ENCODE data around the gene INCENP.

The INCENP gene

GRCh38 chr11:62141111-62142042, 17.6 kb downstream of the INCENP start:
- Histone ChIP-seq H3K9ac (ENCODE audit: low read depth in 1 of 2, low read length in 2 of 2) (no peak overlapping the region), H3K36me3 (ENCODE audit: control insufficient read depth in 1 of 2, insufficient read depth in 2 of 2, low read length in 2 of 2) (peaks cover 25 to 86% of the 10 kb centered on the region in 2 donors), H3K4me1 (ENCODE audit: control insufficient read depth in 1 of 2, insufficient read depth in 2 of 2, low read length in 2 of 2) (no peaks in the 10 kb centered on the region), H3K9me3 (ENCODE audit: control insufficient read depth in 1 of 2, low read length in 2 of 2) (no peaks in the 10 kb centered on the region), H3K4me3 (ENCODE audit: low read depth in 1 of 2, low read length in 2 of 2) (no peak overlapping the region), H3K27me3 (ENCODE audit: control insufficient read depth in 1 of 2, insufficient read depth in 2 of 2, low read length in 2 of 2) (no peaks in the 10 kb centered on the region), H3K27ac (ENCODE audit: low read depth, low read length) (no peak overlapping the region)

GRCh38 chr11:62142043-62142375, 18.2 kb downstream of the INCENP start:
- no peak overlapping the region for H3K4me3 ChIP-seq (ENCODE audit: low read depth in 1 of 2, low read length in 2 of 2)
- H3K9ac ChIP-seq (ENCODE audit: low read depth in 1 of 2, low read length in 2 of 2) = no peak overlapping the region
- H3K9me3 ChIP-seq (ENCODE audit: control insufficient read depth in 1 of 2, low read length in 2 of 2) = no peaks in the 10 kb centered on the region
- H3K36me3 ChIP-seq (ENCODE audit: control insufficient read depth in 1 of 2, insufficient read depth in 2 of 2, low read length in 2 of 2) = peaks cover 28 to 91% of the 10 kb centered on the region in 2 donors
- no peaks in the 10 kb centered on the region for H3K4me1 ChIP-seq (ENCODE audit: control insufficient read depth in 1 of 2, insufficient read depth in 2 of 2, low read length in 2 of 2)
- no peaks in the 10 kb centered on the region for H3K27me3 ChIP-seq (ENCODE audit: control insufficient read depth in 1 of 2, insufficient read depth in 2 of 2, low read length in 2 of 2)
- H3K27ac ChIP-seq (ENCODE audit: low read depth, low read length) = no peak overlapping the region

- Histone ChIP-seq H3K27ac (ENCODE audit: low read depth, low read length) (no peak overlapping the region), H3K27me3 (ENCODE audit: control insufficient read depth in 1 of 2, insufficient read depth in 2 of 2, low read length in 2 of 2) (no peaks in the 10 kb centered on the region), H3K9ac (ENCODE audit: low read depth in 1 of 2, low read length in 2 of 2) (no peak overlapping the region), H3K36me3 (ENCODE audit: control insufficient read depth in 1 of 2, insufficient read depth in 2 of 2, low read length in 2 of 2) (peaks cover 32 to 93% of the 10 kb centered on the region in 2 donors), H3K9me3 (ENCODE audit: control insufficient read depth in 1 of 2, low read length in 2 of 2) (no peaks in the 10 kb centered on the region), H3K4me1 (ENCODE audit: control insufficient read depth in 1 of 2, insufficient read depth in 2 of 2, low read length in 2 of 2) (no peaks in the 10 kb centered on the region), H3K4me3 (ENCODE audit: low read depth in 1 of 2, low read length in 2 of 2) (no peak overlapping the region)
These were observed 19.1 kb downstream of the INCENP start for GRCh38 chr11:62142921-62143320.

- Histone ChIP-seq H3K27me3 (ENCODE audit: control insufficient read depth in 1 of 2, insufficient read depth in 2 of 2, low read length in 2 of 2) (no peaks in the 10 kb centered on the region), H3K4me1 (ENCODE audit: control insufficient read depth in 1 of 2, insufficient read depth in 2 of 2, low read length in 2 of 2) (no peaks in the 10 kb centered on the region), H3K9me3 (ENCODE audit: control insufficient read depth in 1 of 2, low read length in 2 of 2) (no peaks in the 10 kb centered on the region), H3K36me3 (ENCODE audit: control insufficient read depth in 1 of 2, insufficient read depth in 2 of 2, low read length in 2 of 2) (peaks cover 32 to 94% of the 10 kb centered on the region in 2 donors), H3K4me3 (ENCODE audit: low read depth in 1 of 2, low read length in 2 of 2) (no peak overlapping the region), H3K27ac (ENCODE audit: low read depth, low read length) (no peak overlapping the region), H3K9ac (ENCODE audit: low read depth in 1 of 2, low read length in 2 of 2) (no peak overlapping the region)
These were observed 19.9 kb downstream of the INCENP start for GRCh38 chr11:62143727-62144126.

- no peak overlapping the region for H3K9ac ChIP-seq (ENCODE audit: low read depth in 1 of 2, low read length in 2 of 2)
These were observed 20.9 kb downstream of the INCENP start for GRCh38 chr11:62144641-62145255.

GRCh38 chr11:62145261-62145871, 21.6 kb downstream of the INCENP start:
- Histone ChIP-seq H3K4me3 (ENCODE audit: low read depth in 1 of 2, low read length in 2 of 2) (no peak overlapping the region), H3K27me3 (ENCODE audit: control insufficient read depth in 1 of 2, insufficient read depth in 2 of 2, low read length in 2 of 2) (no peaks in the 10 kb centered on the region), H3K9ac (ENCODE audit: low read depth in 1 of 2, low read length in 2 of 2) (no peak overlapping the region), H3K4me1 (ENCODE audit: control insufficient read depth in 1 of 2, insufficient read depth in 2 of 2, low read length in 2 of 2) (no peaks in the 10 kb centered on the region), H3K36me3 (ENCODE audit: control insufficient read depth in 1 of 2, insufficient read depth in 2 of 2, low read length in 2 of 2) (peaks cover 23 to 93% of the 10 kb centered on the region in 2 donors), H3K27ac (ENCODE audit: low read depth, low read length) (no peak overlapping the region), H3K9me3 (ENCODE audit: control insufficient read depth in 1 of 2, low read length in 2 of 2) (no peaks in the 10 kb centered on the region)

More at GRCh38 chr11:62144641-62145255, 20.9 kb downstream of the INCENP start:
- Histone ChIP-seq H3K4me3 (ENCODE audit: low read depth in 1 of 2, low read length in 2 of 2) (no peak overlapping the region), H3K4me1 (ENCODE audit: control insufficient read depth in 1 of 2, insufficient read depth in 2 of 2, low read length in 2 of 2) (no peaks in the 10 kb centered on the region), H3K27me3 (ENCODE audit: control insufficient read depth in 1 of 2, insufficient read depth in 2 of 2, low read length in 2 of 2) (no peaks in the 10 kb centered on the region), H3K36me3 (ENCODE audit: control insufficient read depth in 1 of 2, insufficient read depth in 2 of 2, low read length in 2 of 2) (peaks cover 27 to 93% of the 10 kb centered on the region in 2 donors), H3K27ac (ENCODE audit: low read depth, low read length) (no peak overlapping the region), H3K9me3 (ENCODE audit: control insufficient read depth in 1 of 2, low read length in 2 of 2) (no peaks in the 10 kb centered on the region)

- peaks cover 25 to 93% of the 10 kb centered on the region in 2 donors for H3K36me3 ChIP-seq (ENCODE audit: control insufficient read depth in 1 of 2, insufficient read depth in 2 of 2, low read length in 2 of 2)
- no peak overlapping the region for H3K27ac ChIP-seq (ENCODE audit: low read depth, low read length)
- no peak overlapping the region for H3K9ac ChIP-seq (ENCODE audit: low read depth in 1 of 2, low read length in 2 of 2)
These were observed 22.8 kb downstream of the INCENP start for GRCh38 chr11:62146476-62147200.

GRCh38 chr11:62147545-62147944, 23.7 kb downstream of the INCENP start:
- Histone ChIP-seq H3K9ac (ENCODE audit: low read depth in 1 of 2, low read length in 2 of 2) (no peak overlapping the region), H3K4me3 (ENCODE audit: low read depth in 1 of 2, low read length in 2 of 2) (no peak overlapping the region), H3K9me3 (ENCODE audit: control insufficient read depth in 1 of 2, low read length in 2 of 2) (no peaks in the 10 kb centered on the region), H3K4me1 (ENCODE audit: control insufficient read depth in 1 of 2, insufficient read depth in 2 of 2, low read length in 2 of 2) (no peaks in the 10 kb centered on the region), H3K36me3 (ENCODE audit: control insufficient read depth in 1 of 2, insufficient read depth in 2 of 2, low read length in 2 of 2) (peaks cover 23 to 91% of the 10 kb centered on the region in 2 donors), H3K27me3 (ENCODE audit: control insufficient read depth in 1 of 2, insufficient read depth in 2 of 2, low read length in 2 of 2) (no peaks in the 10 kb centered on the region), H3K27ac (ENCODE audit: low read depth, low read length) (no peak overlapping the region)

More at GRCh38 chr11:62146476-62147200, 22.8 kb downstream of the INCENP start:
- Histone ChIP-seq H3K27me3 (ENCODE audit: control insufficient read depth in 1 of 2, insufficient read depth in 2 of 2, low read length in 2 of 2) (no peaks in the 10 kb centered on the region), H3K4me3 (ENCODE audit: low read depth in 1 of 2, low read length in 2 of 2) (no peak overlapping the region), H3K4me1 (ENCODE audit: control insufficient read depth in 1 of 2, insufficient read depth in 2 of 2, low read length in 2 of 2) (no peaks in the 10 kb centered on the region), H3K9me3 (ENCODE audit: control insufficient read depth in 1 of 2, low read length in 2 of 2) (no peaks in the 10 kb centered on the region)

GRCh38 chr11:62148271-62148980, 24.6 kb downstream of the INCENP start:
- H3K4me1 ChIP-seq (ENCODE audit: control insufficient read depth in 1 of 2, insufficient read depth in 2 of 2, low read length in 2 of 2) = no peaks in the 10 kb centered on the region

More at GRCh38 chr11:62148271-62148980, 24.6 kb downstream of the INCENP start:
- Histone ChIP-seq H3K27me3 (ENCODE audit: control insufficient read depth in 1 of 2, insufficient read depth in 2 of 2, low read length in 2 of 2) (no peaks in the 10 kb centered on the region), H3K9me3 (ENCODE audit: control insufficient read depth in 1 of 2, low read length in 2 of 2) (no peaks in the 10 kb centered on the region), H3K36me3 (ENCODE audit: control insufficient read depth in 1 of 2, insufficient read depth in 2 of 2, low read length in 2 of 2) (peaks cover 26 to 90% of the 10 kb centered on the region in 2 donors), H3K27ac (ENCODE audit: low read depth, low read length) (no peak overlapping the region), H3K9ac (ENCODE audit: low read depth in 1 of 2, low read length in 2 of 2) (no peak overlapping the region), H3K4me3 (ENCODE audit: low read depth in 1 of 2, low read length in 2 of 2) (no peak overlapping the region)
